HL-60 (cell line): ENCODE measurements around the gene CFAP65.

Source experiments
- DNase-seq, 2 experiments: peaks; one replicate each; pipeline ENCODE4 v3.0.0-alpha.2; 2010 to 2020; ENCODE audit warnings: low read depth in 1 of 2, low spot score in 1 of 2
- H3K27ac ChIP-seq: fragments of 250-450 bp; sonication (Bioruptor Pico); replicated peaks from 2 replicates; pipeline ENCODE4 v1.5.1; 2020; ENCODE audit warnings: mild to moderate bottlenecking, moderate library complexity
- H3K27me3 ChIP-seq: fragments of 250-450 bp; sonication (Bioruptor Pico); 2 replicates; pipeline ENCODE4 v1.5.1; 2021; ENCODE audit warnings: mild to moderate bottlenecking, moderate library complexity; ENCODE audit not compliant: insufficient read depth, poor library complexity, severe bottlenecking
- H3K4me3 ChIP-seq: replicated peaks from 2 replicates; pipeline ENCODE4 v1.5.1; 2011; ENCODE audit warnings: mild to moderate bottlenecking, control low read depth, low read length; ENCODE audit not compliant: insufficient read depth
- CTCF ChIP-seq: IDR thresholded peaks from one replicate; pipeline ENCODE4 v1.5.1; 2011; ENCODE audit warnings: low read length, control low read depth, inconsistent platforms; ENCODE audit not compliant: insufficient read depth
- GABPA ChIP-seq: IDR thresholded peaks from 2 replicates; pipeline ENCODE4 v1.6.1; 2012; ENCODE audit warnings: low read depth
- POLR2AphosphoS5 ChIP-seq: IDR thresholded peaks from 2 replicates; pipeline ENCODE4 v1.6.1; 2012; ENCODE audit warnings: low read depth
- REST ChIP-seq: IDR thresholded peaks from 2 replicates; pipeline ENCODE4 v1.6.1; 2012; ENCODE audit warnings: low read depth; ENCODE audit not compliant: insufficient replicate concordance
- SPI1 ChIP-seq: IDR thresholded peaks from 2 replicates; pipeline ENCODE4 v1.6.1; 2012; ENCODE audit warnings: low read depth, mild to moderate bottlenecking, borderline replicate concordance

The CFAP65 gene

GRCh38 chr2:218982586-218983262, 58.6 kb downstream of the CFAP65 start:
- TF ChIP-seq REST, result peak; percentile 16
- no peak for TF ChIP-seq POLR2AphosphoS5
- no peak for TF ChIP-seq GABPA
- no peak for DNase-seq
- Histone ChIP-seq H3K27me3 (peaks cover 69% of the 10 kb centered on the region), H3K27ac (no peak overlapping the region), H3K4me3 (no peak overlapping the region)

- no peak overlapping the region for H3K4me3 ChIP-seq
- H3K27ac ChIP-seq, result no peak overlapping the region
- no peak for TF ChIP-seq POLR2AphosphoS5
- no peak for TF ChIP-seq CTCF
- no peak for TF ChIP-seq SPI1
- no peak for TF ChIP-seq GABPA
- no peak for TF ChIP-seq REST
- DNase-seq, result peak in 1 of 2 experiments; percentile 49
- peaks cover 67% of the 10 kb centered on the region for H3K27me3 ChIP-seq
Observed at GRCh38 chr2:218981881-218982585, 59.3 kb downstream of the CFAP65 start.

- TF ChIP-seq REST (no peak), POLR2AphosphoS5 (no peak), GABPA (no peak), SPI1 (no peak), CTCF (no peak)
- DNase-seq, result no peak
- Histone ChIP-seq H3K27ac (no peak overlapping the region), H3K4me3 (no peak overlapping the region), H3K27me3 (peaks cover 64% of the 10 kb centered on the region)
Observed at GRCh38 chr2:218981390-218981880, 59.9 kb downstream of the CFAP65 start.
